ENCODE measurements around the gene CFL1.

DNA sequence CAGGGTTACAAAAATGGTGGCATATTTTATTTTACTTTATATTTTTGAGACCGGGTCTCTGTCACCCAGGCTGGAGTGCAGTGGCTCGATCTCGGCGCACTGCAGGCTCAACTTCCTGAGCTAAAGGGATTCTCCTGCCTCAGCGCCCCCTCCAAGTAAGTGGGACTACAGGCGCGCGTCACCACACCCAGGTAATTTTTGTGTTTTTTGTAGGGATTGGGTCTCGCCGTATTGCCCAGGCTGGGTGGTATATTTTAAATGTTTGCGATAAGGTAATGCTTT is 42.9 kb upstream of the CFL1 start:
- TF ChIP-seq POLR2A (IDR thresholded peaks at IDR 0.05; ENCODE audit: low read length) = no peak
- TF ChIP-seq GATA1 (IDR thresholded peaks at IDR 0.05; ENCODE audit: low read depth, low read length) = no peak
